HG03039 (cell line): Measurements from ENCODE around the gene PHF13.
"Not testable (repeated sequence)": the region's sequence is repeated elsewhere in the genome, so short reads cannot be mapped to it uniquely, and the experiment has no call there.

Source experiments
- ATAC-seq: cut with Tn5 transposase; IDR thresholded peaks from one replicate; pipeline ENCODE4 v1.9.1; 2021; ENCODE audit warnings: mild to moderate bottlenecking, moderate library complexity; ENCODE audit not compliant: unreplicated experiment

Gene PHF13

DNA sequence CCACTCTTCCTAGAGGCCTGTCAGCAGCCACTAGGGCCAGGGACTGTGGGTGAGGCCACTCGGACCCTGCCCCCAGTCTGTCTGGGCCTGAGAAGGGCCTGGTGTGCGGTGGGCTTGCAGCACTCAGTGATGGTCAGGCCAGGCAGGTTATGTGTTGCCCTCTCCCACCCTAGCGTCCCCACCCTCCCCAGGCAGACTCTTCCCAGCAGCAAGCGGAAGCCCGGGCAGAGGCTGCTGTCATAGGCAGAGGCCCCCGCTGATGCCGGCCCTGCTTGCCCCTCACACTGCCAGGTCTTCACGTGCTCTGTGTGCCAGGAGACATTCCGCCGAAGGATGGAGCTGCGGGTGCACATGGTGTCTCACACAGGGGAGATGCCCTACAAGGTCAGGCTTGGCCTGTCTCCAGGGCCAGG, 27.1 kb upstream of the PHF13 start:
- ATAC-seq = no peak

DNA sequence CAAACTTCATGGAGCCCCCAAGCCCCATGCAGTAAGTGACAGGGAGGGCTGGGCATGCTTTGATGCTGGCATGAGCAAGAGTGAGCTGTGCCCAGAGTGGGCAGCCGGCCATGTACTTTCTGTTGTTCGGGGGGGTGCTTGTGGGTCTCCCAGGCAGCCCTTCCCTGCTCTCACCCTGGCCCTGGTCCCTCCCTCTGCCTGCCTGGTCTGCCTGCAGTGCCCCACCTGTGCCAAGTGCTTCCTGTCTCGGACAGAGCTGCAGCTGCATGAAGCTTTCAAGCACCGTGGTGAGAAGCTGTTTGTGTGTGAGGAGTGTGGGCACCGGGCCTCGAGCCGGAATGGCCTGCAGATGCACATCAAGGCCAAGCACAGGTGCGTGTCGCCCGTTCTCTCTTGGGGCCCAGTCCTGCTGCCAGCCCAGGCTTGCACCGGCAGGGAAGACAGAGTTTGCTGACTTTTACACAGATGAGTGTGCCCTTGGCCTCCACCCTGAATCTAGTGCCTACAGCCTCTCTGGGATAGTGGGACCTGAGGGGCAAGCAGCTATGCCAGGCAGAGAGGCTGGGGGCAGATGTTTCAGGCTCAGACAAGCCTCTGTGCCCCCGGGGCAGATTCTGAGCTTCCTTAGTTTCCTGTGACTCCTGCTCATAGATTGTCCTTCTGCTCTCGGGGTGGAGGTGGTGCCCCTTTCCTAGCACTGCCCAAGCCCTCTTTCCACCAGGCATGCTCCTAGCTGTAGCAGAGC, 26.1 kb upstream of the PHF13 start:
- no peak for ATAC-seq

DNA sequence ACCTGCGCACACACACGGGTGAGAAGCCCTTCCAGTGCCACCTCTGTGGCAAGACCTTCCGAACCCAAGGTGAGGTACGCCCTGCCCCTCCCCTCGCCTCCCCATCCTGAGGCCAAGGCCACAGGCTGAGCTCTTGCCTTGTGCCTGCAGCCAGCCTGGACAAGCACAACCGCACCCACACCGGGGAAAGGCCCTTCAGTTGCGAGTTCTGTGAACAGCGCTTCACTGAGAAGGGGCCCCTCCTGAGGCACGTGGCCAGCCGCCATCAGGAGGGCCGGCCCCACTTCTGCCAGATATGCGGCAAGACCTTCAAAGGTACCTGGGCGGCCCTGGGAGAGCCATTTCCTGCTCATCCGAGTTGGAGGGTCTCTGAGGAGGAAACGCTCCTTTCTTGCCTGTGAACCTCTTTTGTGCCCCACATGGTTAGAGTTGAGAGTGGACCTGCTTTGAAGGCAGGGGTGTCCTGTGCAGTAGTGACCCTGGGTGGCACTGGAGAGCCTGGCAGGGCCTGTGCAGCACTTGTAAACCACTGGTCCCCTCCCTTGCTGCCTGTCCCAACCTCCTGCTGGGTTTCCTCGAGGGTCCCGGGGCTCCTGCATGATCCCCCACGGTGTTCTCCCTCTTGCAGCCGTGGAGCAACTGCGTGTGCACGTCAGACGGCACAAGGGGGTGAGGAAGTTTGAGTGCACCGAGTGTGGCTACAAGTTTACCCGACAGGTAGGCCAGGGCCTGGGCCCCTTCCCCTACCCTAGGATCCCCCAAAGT, 25.2 kb upstream of the PHF13 start:
- ATAC-seq = no peak

DNA sequence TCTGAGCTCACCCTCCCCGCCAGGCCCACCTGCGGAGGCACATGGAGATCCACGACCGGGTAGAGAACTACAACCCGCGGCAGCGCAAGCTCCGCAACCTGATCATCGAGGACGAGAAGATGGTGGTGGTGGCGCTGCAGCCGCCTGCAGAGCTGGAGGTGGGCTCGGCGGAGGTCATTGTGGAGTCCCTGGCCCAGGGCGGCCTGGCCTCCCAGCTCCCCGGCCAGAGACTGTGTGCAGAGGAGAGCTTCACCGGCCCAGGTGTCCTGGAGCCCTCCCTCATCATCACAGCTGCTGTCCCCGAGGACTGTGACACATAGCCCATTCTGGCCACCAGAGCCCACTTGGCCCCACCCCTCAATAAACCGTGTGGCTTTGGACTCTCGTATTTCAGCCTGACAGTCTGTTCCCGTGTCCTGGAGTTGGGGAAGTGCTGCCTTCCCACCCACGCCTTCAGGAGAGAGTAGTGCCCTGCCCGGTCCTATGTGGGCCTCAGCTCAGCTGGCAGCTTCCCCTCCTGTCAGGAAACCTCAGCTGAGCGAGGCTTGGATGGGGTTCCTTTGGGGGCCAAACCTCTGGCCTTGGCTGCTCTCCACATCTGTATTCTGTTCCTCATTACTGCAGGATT, 24.5 kb upstream of the PHF13 start:
- no peak for ATAC-seq

DNA sequence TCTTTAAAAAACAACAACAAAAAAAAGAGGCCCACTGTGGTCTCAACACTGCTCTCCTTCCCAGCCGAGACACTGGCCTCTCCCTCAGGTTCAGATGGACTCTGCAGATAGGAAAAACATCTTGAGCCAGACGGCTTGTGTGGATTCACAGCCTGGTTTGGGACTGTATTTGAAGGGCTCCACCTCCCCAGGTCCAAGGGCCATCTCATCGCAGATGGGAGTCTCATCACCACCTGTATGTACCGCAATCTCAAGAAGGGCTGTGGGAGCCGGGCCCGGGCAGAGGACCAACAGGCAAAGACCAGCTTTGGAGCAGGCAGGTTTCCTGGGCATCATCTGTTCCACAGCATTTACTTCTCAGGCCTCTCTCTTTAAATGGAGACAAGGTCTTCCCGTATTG, 23.5 kb upstream of the PHF13 start:
- no peak for ATAC-seq

DNA sequence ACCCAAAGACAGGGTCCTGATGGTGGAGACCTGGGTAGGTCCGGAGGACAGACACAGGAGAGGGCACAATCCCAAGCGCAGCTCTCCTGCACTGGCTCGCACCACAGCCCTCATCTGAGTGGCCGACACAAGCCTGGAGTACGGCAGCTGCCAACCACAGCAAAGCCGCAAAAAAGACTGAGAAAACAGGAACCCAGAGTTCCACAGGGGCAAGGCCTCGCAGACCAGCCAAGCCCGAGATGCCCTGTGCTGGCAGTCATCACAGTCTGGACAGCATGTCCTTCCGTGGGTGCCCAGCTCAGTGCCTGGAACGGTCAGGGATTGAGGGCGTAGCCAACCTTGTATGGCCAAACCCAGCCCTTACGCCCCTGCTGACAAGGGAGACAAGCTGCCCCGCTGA, 22.3 kb upstream of the PHF13 start:
- no peak for ATAC-seq

DNA sequence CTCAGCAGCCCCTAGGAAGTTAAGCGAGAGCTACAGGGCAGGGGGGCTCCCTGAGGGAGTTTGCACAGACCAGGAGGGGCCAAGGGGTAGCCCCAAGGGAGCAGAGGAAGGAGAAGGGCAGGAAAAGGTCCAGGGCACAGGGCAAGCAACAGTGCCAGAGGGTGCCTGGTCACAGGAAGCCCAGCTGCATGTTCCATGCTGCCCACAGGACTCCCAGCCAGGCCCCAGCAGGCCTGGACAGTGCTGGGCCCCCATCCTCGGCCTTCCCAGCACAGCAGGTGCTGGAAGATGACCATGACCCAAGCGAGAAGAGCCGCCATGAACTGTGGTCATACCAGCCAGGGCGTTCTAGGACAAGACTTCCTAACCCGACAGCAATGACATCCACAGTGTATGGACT, 21.9 kb upstream of the PHF13 start:
- no peak for ATAC-seq

DNA sequence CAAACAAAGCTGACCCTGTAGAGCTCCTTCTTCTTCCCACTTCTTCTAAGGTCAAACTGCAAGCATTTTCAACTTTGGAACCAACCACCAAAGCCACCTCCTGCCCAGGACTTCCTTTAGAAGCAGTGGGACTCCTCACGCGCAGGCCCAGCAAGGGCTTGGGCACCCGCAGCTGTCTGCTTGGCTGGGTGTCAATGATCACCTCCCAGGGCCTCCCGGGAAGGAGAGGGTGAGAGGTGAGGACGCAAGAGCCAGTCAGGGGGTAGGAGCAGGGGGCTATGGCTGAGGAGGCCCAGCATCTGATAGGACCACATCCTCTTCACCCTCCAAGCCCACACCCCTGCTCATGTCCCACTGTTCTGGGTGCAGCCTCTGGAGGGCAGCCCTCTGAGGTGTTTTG, 21.1 kb upstream of the PHF13 start:
- no peak for ATAC-seq

DNA sequence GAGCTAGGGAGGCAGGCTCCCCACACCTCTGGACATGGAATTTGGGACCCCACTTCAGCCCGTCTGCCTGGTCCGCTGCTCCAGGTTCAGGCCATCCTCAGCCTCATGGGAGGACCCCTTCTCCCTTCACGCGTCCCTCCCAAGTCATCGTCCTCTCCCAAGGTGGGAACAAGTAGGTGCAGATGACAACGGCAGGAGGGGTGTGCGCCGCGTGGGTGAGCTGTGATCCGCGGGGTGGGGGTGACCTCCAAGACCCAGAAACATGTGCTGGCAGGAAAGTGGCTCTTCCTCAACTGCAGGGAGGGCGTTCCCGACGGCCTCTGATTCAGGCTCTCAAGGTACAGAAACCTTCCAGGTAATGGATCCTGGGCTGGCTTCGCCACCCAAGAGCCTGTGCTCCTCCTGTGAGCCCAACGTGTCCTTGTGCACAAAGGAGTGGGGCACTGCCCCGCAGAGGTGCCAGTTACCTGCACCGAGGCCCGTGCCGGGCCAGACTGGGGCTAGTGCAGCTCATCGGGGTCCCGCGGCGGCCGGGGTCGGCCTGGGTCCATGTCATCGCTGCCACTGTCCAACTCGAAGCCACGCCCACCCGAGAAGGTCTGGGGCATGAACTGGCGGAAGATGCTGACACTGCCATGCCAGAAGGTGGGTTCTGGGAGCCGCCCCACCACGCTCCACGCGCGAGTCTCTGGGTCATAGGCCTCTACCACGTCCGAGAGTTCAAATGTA, 20.5 kb upstream of the PHF13 start:
- ATAC-seq = no peak

DNA sequence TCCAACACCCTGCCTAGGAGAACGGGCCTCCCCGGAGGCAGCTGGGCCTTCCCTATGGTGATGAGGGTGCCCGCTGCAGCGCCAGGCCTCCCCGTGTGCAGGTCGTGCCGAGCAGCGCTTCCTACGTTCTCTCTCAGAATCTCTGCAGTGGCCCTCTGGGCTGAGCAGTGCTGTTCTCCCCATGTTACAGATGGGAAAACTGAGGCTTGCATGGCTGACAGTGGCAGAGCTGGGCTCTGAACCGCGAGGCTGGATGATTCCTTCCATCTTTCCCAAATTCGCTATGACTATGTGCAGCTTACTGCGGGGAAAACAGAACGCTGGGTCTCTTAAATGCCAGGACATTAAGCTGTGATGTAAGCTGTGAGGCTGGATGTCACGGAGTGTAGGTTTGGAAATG, 19.7 kb upstream of the PHF13 start:
- ATAC-seq = no peak

DNA sequence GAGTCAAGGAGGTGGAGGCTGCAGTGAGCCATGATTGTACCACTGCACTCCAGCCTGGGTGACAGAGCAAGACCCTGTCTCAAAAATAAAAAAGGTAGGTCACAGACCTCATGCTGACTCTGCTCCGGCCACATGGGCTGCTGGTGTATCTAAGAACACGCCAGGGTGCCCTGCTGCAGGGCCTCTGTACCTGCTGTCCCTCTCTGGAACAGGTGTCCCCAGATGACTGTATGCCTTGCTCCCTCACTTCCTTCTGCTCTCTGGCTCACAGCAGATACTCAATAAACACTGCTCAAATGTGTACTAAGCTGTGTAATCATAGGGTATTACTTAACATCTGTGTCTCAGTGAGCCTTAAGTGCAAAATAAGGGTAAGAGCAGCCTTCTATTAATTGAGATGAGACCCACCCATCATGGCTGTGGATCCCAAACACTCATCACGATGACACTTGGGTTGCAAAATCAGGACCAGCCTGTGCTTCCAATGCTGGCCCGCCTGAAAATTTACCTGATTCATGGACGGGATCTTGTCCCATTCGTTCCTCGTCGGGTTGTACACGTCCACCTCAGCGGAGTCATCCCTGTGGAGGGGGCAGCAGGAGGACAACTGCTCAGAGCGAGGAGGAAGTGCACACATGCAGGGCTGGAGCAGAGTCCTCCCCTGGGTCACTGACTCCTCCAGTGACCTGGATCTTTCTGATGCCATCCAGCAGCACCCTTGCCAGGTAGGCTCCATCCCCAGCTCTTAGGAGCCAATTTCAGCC, 18.4 kb upstream of the PHF13 start:
- no peak for ATAC-seq

DNA sequence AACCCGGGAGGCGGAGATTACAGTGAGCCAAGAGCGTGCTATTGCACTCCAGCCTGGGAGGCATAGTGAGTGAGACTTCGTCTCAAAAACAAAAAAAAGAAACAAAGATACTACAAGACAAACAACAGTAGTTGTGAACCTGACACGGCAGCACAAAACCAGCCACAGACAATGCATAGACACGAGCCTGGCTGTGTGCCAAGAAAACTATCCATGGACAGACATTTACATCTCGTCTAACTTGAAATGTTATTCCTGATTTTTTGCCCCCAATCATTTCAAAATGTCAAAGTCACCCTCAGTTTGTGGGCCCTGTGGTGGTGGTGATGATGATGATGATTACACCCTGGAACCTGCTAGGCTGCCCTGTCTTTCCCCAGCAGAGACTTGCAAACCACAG, 17.2 kb upstream of the PHF13 start:
- ATAC-seq = no peak

DNA sequence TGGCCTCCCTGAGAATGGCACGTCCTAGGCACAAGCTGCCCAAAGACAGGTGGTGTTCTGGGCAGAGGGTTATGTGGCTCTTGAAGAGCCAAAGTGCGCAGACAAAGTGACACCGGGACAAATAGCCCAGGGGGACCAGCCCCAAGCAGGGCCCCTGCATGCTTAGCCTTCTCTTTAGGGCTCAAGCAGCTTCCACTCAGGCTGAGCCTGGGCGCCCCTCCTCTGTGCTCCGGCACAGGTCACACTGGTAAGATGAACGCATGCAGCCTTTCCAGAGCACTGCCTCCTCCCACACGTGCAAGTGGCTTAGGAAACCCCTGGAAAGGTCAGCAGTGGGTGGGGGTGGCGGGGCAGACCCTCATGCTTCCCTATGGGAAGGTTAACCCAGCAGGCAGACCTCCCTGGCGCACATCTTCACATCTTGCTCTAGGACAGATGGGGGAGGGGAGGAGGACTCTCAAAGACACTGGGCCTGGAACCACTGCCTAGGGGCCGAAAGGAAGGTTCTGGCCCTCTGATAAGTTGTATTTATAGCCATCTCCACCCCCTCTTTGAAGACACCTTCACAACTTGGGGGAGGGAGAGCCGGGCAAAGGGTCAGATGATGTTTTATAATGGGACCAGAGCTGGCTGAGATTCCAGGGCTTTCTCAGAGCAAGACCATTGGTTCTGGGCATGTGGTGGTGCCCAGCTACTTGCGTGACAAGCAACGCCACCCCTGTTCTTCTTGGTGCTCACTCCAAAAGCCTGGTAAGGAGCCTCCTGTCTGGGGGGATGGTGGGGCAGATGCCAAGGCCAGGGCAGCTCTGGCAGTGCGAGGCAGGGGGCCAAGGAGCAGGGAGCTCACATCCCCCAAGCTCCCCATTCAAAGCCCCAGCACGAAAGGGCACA, 16.4 kb upstream of the PHF13 start:
- ATAC-seq = no peak

DNA sequence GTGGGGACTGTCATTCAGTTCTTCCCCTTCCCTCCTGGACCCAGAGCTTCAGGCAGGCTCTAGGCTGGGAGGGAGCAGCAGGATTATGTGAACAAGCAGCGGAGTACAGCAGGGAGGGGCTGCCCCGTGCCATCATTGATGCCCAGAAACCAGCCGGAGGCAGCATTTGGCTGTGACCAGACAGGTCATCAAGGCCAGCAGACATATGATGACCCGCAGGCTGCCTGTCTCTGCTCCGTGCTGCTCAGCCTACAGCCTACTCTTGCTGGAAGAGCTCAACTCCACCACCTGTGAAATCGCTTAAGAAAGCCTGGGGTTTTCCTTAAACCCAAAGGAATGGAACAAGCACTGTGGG, 15.8 kb upstream of the PHF13 start:
- ATAC-seq = no peak

DNA sequence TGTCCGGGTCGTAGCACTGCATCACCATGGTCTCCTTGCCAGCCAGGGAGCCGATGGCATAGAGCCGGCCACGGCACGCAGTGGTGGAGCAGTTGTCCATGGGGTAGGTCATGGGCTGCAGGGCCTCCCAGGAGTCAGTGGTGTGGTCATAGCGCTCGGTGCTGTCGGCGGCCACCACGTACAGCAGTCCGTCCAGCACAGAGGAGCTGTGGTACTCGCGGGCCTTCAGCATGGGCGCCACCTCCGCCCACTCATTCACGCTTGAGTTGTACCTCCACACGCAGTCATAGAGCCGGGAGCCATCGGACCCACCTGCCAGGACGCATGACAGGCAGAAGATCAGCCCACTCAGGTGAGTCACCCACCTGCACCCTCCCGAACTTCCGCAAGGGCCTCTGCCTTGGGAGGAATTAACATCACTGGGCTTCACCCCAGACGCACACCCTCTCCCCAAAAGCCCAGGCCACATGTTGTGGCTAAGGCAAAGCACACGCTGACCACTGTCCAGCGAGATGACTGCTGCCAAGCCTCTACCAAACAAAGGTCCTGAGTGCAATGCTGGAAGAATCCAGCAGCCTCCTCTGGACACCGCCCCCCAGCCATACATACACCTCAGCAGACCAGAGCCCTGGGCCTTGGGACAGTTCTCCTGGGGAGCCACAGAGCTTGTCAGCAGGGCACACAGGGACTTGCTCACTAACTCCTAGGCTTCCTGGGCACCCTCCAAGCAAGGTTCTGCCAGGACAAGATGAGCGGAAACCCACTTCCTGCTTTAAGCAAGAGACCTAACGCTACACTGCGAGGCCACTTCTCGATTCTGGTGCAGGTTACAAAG, 14.2 kb upstream of the PHF13 start:
- no peak for ATAC-seq

DNA sequence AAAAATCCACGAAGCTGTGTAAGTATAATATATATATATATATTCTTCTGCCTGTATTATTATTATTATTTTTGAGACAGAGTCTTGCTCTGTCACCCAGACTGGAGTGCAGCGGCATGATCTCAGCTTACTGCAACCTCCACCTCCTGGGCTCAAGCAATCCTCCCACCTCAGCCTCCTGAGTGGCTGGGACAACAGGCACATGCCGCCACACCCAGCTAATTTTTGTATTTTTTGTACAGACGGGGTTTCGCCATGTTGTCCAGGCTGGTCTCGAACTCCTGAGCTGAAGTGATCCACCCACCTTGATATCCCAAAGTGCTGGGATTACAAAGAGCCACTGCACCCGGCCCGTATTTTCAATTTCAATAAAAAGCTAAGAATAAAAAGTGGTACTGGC, 13.5 kb upstream of the PHF13 start:
- ATAC-seq = not testable (repeated sequence)

DNA sequence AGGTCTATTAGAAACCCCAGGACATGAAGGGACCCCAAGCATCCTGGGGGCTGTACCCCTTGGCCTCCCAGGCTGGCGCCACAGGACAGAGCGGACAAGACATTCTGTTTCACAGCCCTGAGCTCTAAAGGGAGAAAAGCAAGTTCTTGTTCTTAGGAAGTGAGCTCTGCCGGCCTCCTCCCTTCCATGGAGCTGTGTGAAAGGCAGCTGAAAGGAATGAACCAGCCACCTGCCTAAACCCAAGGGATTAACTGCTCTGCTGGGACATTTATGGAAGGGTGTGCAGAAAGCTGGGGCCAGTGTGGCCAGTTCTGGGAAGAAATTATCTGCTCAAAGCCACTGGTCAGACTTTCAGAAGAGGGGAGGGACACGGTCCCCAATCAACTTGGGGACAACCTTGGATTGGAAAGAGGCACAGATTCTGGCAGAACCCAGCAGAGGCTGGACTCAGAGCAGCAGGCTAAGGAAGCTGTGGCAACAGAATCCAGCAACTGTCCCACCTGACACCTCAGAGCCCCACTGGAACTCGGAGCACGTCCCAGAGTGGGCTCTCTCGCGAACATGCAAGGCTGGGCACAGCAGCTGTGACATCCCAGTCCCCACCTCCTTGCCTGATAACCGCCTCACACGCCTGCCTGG, 13.0 kb upstream of the PHF13 start:
- peak; percentile 3 for ATAC-seq
